ENCODE results near the gene IL22RA1.
A peak's percentile ranks its signal among the peaks of the same experiment; 100 is the strongest.

The IL22RA1 gene

GRCh38 chr1:24142546-24143534 is at the start of gene IL22RA1:
IL22RA1 (minus strand) TSS chr1:24143140; CDS start chr1:24143082, 58 bp downstream.
- Histone ChIP-seq H3K4me3 (ENCODE audit: insufficient read depth, low read length, poor library complexity, severe bottlenecking) (no peak within 1 kb of the TSS), H3K9me3 (ENCODE audit: insufficient read depth, low read length) (no peaks in the 10 kb centered on the region), H4K20me1 (ENCODE audit: low read depth, low read length) (no peaks in the 10 kb centered on the region), H3F3A (ENCODE audit: insufficient read depth) (no peaks in the 10 kb centered on the region), H3K79me2 (ENCODE audit: insufficient read depth, low read length) (no peaks in the 10 kb centered on the region), H3K27me3 (ENCODE audit: low read length) (no peaks in the 10 kb centered on the region), H3K36me3 (ENCODE audit: low read length) (no peaks in the 10 kb centered on the region), H3K4me2 (ENCODE audit: low read depth, low read length, poor library complexity, severe bottlenecking) (peak within 1 kb of the TSS; percentile 4), H3K9me2 (replicated peaks; ENCODE audit: insufficient read depth, low read length) (no peaks in the 10 kb centered on the region), H3K9ac (ENCODE audit: low read length) (no peak within 1 kb of the TSS), H2AFZ (ENCODE audit: low read depth, low read length, severe bottlenecking) (no peak within 1 kb of the TSS), H3K27ac (ENCODE audit: low read depth, low read length) (no peak within 1 kb of the TSS)
- TF ChIP-seq, protein P1, sequence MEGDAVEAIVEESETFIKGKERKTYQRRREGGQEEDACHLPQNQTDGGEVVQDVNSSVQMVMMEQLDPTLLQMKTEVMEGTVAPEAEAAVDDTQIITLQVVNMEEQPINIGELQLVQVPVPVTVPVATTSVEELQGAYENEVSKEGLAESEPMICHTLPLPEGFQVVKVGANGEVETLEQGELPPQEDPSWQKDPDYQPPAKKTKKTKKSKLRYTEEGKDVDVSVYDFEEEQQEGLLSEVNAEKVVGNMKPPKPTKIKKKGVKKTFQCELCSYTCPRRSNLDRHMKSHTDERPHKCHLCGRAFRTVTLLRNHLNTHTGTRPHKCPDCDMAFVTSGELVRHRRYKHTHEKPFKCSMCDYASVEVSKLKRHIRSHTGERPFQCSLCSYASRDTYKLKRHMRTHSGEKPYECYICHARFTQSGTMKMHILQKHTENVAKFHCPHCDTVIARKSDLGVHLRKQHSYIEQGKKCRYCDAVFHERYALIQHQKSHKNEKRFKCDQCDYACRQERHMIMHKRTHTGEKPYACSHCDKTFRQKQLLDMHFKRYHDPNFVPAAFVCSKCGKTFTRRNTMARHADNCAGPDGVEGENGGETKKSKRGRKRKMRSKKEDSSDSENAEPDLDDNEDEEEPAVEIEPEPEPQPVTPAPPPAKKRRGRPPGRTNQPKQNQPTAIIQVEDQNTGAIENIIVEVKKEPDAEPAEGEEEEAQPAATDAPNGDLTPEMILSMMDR (IDR thresholded peaks at IDR 0.05; ENCODE audit: insufficient read depth, low read length, poor library complexity, severe bottlenecking), result no peak
- TF ChIP-seq EZH2phosphoT487 (conservative IDR thresholded peaks at IDR 0.05; ENCODE audit: low read length), result no peak

DNA sequence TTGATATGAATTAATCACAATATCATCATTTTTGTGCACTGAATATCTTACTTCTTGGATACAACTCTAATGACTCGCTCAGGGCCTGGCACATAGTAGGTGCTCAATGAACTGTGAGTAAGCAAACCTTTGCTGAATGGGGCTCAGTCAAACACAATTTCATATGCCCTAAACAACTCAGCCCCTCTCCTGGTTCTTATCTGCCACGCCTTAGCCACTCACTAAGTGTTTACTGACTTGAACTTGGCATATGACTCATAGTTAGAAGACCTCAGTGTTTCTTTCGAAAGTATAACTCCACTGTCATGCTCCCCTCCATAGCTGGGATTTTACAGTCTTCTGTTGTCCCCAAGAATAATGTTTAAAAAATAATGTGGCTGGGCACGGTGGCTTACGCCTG is 48.9 kb upstream of the IL22RA1 start:
- Histone ChIP-seq H3K9me3 (ENCODE audit: insufficient read depth, low read length) (no peaks in the 10 kb centered on the region), H3F3A (ENCODE audit: insufficient read depth) (peaks cover 46% of the 10 kb centered on the region), H3K9ac (ENCODE audit: low read length) (peak overlapping the region; percentile 44), H3K27ac (ENCODE audit: low read depth, low read length) (peak overlapping the region; percentile 100), H3K4me3 (ENCODE audit: insufficient read depth, low read length, poor library complexity, severe bottlenecking) (no peak overlapping the region), H2AFZ (ENCODE audit: low read depth, low read length, severe bottlenecking) (no peak overlapping the region), H3K27me3 (ENCODE audit: low read length) (no peaks in the 10 kb centered on the region), H3K4me2 (ENCODE audit: low read depth, low read length, poor library complexity, severe bottlenecking) (peak overlapping the region; percentile 95), H3K36me3 (ENCODE audit: low read length) (no peaks in the 10 kb centered on the region), H3K79me2 (ENCODE audit: insufficient read depth, low read length) (peaks cover 8% of the 10 kb centered on the region), H4K20me1 (ENCODE audit: low read depth, low read length) (no peaks in the 10 kb centered on the region), H3K9me2 (replicated peaks; ENCODE audit: insufficient read depth, low read length) (no peaks in the 10 kb centered on the region)
- TF ChIP-seq, protein P1 (IDR thresholded peaks at IDR 0.05; ENCODE audit: insufficient read depth, low read length, poor library complexity, severe bottlenecking), result no peak
- TF ChIP-seq EZH2phosphoT487 (conservative IDR thresholded peaks at IDR 0.05; ENCODE audit: low read length), result no peak

DNA sequence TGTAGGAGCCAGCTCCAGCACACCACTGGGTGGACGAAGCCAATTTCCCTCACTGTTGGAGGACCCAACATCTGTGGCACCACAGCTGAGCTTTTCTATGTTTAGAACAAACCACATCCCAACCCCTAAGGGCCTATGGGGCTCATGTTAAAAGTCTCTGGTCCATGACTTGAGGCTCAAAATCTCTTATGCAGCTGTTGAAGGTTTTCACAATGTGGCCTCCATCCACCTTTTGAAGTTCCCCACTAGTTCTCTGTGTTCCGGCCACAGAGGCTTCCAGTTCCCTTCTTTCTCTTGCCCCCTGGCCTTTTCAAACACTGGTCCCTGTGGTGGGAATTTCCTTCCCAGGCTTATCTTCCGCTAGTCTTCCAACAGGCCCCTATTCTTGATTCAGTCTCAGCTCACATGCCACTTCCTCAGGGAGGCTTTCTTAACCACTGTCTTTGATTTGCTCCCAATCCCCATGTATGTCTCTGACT is 48.1 kb upstream of the IL22RA1 start:
- peak overlapping the region; percentile 93 for H3K9ac ChIP-seq (ENCODE audit: low read length)
- peak overlapping the region; percentile 23 for H3K4me3 ChIP-seq (ENCODE audit: insufficient read depth, low read length, poor library complexity, severe bottlenecking)
- no peaks in the 10 kb centered on the region for H3K9me3 ChIP-seq (ENCODE audit: insufficient read depth, low read length)
- H3K4me2 ChIP-seq (ENCODE audit: low read depth, low read length, poor library complexity, severe bottlenecking), result peak overlapping the region; percentile 95
- no peak overlapping the region for H2AFZ ChIP-seq (ENCODE audit: low read depth, low read length, severe bottlenecking)
- peaks cover 16% of the 10 kb centered on the region for H3K79me2 ChIP-seq (ENCODE audit: insufficient read depth, low read length)
- no peaks in the 10 kb centered on the region for H4K20me1 ChIP-seq (ENCODE audit: low read depth, low read length)
- TF ChIP-seq EZH2phosphoT487 (conservative IDR thresholded peaks at IDR 0.05; ENCODE audit: low read length), result no peak
- TF ChIP-seq, protein P1 (IDR thresholded peaks at IDR 0.05; ENCODE audit: insufficient read depth, low read length, poor library complexity, severe bottlenecking), result no peak
- peak overlapping the region; percentile 100 for H3K27ac ChIP-seq (ENCODE audit: low read depth, low read length)
- H3K27me3 ChIP-seq (ENCODE audit: low read length), result no peaks in the 10 kb centered on the region
- peaks cover 46% of the 10 kb centered on the region for H3F3A ChIP-seq (ENCODE audit: insufficient read depth)
- no peaks in the 10 kb centered on the region for H3K9me2 ChIP-seq (replicated peaks; ENCODE audit: insufficient read depth, low read length)
- peaks cover 4% of the 10 kb centered on the region; the same call in 1 of the 2 replicates for H3K36me3 ChIP-seq (ENCODE audit: low read length)
